Measurements from ENCODE around the gene RXFP2.

RXFP2 gene

DNA sequence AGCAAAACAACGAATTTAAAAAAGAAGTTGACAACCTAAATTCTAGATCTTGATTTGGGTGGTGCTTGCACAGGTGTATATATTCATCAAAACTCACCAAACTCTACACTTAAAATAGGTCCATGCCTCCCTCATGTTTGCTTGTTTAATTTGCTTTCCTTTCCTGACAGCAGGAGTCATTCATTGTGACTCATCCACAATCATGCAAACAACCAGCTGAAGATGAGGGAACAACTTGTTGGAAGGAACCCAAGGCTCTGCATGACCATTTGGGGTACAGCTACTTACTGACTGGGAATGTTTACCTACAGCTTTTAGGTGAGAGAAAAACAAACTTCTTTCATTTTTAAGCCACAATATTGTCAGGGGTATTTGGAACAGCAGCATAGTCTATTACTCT lies 96.6 kb downstream of the RXFP2 start:
- no peak for TF ChIP-seq POLR2AphosphoS5 (IDR thresholded peaks at IDR 0.05; ENCODE audit: low read depth, low read length)

GRCh38 chr13:31843044-31843443 lies 103.7 kb downstream of the RXFP2 start:
- TF ChIP-seq POLR2AphosphoS5 (IDR thresholded peaks at IDR 0.05; ENCODE audit: low read depth, low read length): no peak
- TF ChIP-seq REST (IDR thresholded peaks at IDR 0.05; ENCODE audit: insufficient read depth in 1 of 2, low read depth in 2 of 2, low read length in 2 of 2): no peak
- TF ChIP-seq SIN3A (IDR thresholded peaks at IDR 0.05; ENCODE audit: borderline replicate concordance, insufficient read depth, low read length): no peak
- no peak for TF ChIP-seq TAF1 (IDR thresholded peaks at IDR 0.05; ENCODE audit: borderline replicate concordance, insufficient read depth, low read length)
- TF ChIP-seq FOXP2 (optimal IDR thresholded peaks at IDR 0.05; ENCODE audit: borderline replicate concordance, extremely low read depth, extremely low read length, insufficient read depth): no peak

DNA sequence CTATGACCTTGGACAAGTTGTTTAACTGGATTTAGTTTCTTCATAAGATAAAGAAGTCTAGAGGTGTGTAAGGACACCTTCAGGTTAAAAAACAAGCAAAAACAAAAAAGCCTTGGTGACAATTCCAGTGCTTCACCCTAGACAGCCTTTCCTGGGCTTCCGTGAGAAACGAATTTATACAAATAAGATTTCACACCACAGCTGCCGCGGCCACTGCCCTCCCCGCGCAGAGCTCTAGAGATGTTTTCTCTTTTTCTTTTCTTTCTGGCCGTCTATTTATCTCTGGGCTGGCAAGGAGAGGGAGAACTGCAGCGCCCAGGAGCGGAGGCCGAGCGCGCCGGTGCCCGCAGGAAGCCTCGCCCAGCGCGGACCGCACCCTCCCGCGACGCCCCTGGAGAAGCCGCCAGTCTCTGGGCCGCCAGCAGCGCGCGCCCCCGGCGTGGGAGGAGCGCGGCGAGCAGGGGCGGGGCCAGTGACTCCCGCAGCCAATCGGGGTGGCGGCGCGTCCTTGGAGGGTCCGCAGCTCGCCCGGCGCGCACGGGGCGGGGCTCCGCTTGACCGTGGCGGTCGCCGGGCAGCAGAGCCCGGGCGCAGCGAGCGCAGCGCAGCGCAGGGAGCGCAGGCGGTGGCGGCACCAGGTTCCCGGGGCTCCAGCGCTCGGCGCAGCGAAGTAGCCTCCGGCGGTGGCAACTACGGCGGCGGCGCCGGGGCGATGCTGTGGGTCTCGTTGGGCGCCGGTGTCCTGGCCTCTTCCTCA lies 107.0 kb downstream of the RXFP2 start:
- TF ChIP-seq FOXP2 (optimal IDR thresholded peaks at IDR 0.05; ENCODE audit: borderline replicate concordance, extremely low read depth, extremely low read length, insufficient read depth) (no peak), POLR2AphosphoS5 (IDR thresholded peaks at IDR 0.05; ENCODE audit: low read depth, low read length) (no peak), REST (IDR thresholded peaks at IDR 0.05; ENCODE audit: insufficient read depth in 1 of 2, low read depth in 2 of 2, low read length in 2 of 2) (no peak), SIN3A (IDR thresholded peaks at IDR 0.05; ENCODE audit: borderline replicate concordance, insufficient read depth, low read length) (no peak), TAF1 (IDR thresholded peaks at IDR 0.05; ENCODE audit: borderline replicate concordance, insufficient read depth, low read length) (no peak)

GRCh38 chr13:31846961-31847752 lies 107.8 kb downstream of the RXFP2 start:
- TF ChIP-seq FOXP2 (optimal IDR thresholded peaks at IDR 0.05; ENCODE audit: borderline replicate concordance, extremely low read depth, extremely low read length, insufficient read depth) (no peak), TAF1 (IDR thresholded peaks at IDR 0.05; ENCODE audit: borderline replicate concordance, insufficient read depth, low read length) (no peak), REST (IDR thresholded peaks at IDR 0.05; ENCODE audit: insufficient read depth in 1 of 2, low read depth in 2 of 2, low read length in 2 of 2) (no peak), POLR2AphosphoS5 (IDR thresholded peaks at IDR 0.05; ENCODE audit: low read depth, low read length) (no peak), SIN3A (IDR thresholded peaks at IDR 0.05; ENCODE audit: borderline replicate concordance, insufficient read depth, low read length) (no peak)

GRCh38 chr13:31848621-31849020 lies 109.3 kb downstream of the RXFP2 start:
- TF ChIP-seq SIN3A (IDR thresholded peaks at IDR 0.05; ENCODE audit: borderline replicate concordance, insufficient read depth, low read length) (no peak), REST (IDR thresholded peaks at IDR 0.05; ENCODE audit: insufficient read depth in 1 of 2, low read depth in 2 of 2, low read length in 2 of 2) (no peak), TAF1 (IDR thresholded peaks at IDR 0.05; ENCODE audit: borderline replicate concordance, insufficient read depth, low read length) (no peak), FOXP2 (optimal IDR thresholded peaks at IDR 0.05; ENCODE audit: borderline replicate concordance, extremely low read depth, extremely low read length, insufficient read depth) (no peak), POLR2AphosphoS5 (IDR thresholded peaks at IDR 0.05; ENCODE audit: low read depth, low read length) (no peak)
